Loucy (cell line): Measurements from ENCODE around the gene TMEM178B.

ENCODE experiments used
- H2AFZ ChIP-seq: fragments of 200-600 bp; sonication (generic); 2 replicates; pipeline ENCODE4 v1.6.0; 2016; ENCODE audit warnings: antibody characterized with exemption, mild to moderate bottlenecking, low read length, moderate library complexity
- H3F3A ChIP-seq: fragments of 200-600 bp; 2 replicates; pipeline ENCODE4 v1.6.0; 2016; ENCODE audit warnings: antibody characterized with exemption, low read depth, mild to moderate bottlenecking
- H3K27me3 ChIP-seq: fragments of 200-600 bp; sonication (generic); 2 replicates; pipeline ENCODE4 v1.6.1; 2014; ENCODE audit warnings: low read length, mild to moderate bottlenecking; ENCODE audit not compliant: insufficient read depth, poor library complexity, severe bottlenecking
- H3K36me3 ChIP-seq: fragments of 200-600 bp; sonication (generic); 2 replicates; pipeline ENCODE4 v1.6.1; 2016; ENCODE audit warnings: low read length; ENCODE audit not compliant: insufficient read depth
- H3K4me1 ChIP-seq: fragments of 200-600 bp; sonication (generic); 2 replicates; pipeline ENCODE4 v1.5.1; 2014; ENCODE audit warnings: low read length, mild to moderate bottlenecking; ENCODE audit not compliant: insufficient read depth, poor library complexity, severe bottlenecking
- H3K4me2 ChIP-seq: fragments of 200-600 bp; sonication (generic); 2 replicates; pipeline ENCODE4 v1.6.0; 2014; ENCODE audit warnings: antibody characterized with exemption, low read length, low read depth, mild to moderate bottlenecking; ENCODE audit not compliant: poor library complexity, severe bottlenecking
- H3K4me3 ChIP-seq: fragments of 200-600 bp; sonication (generic); 2 replicates; pipeline ENCODE4 v1.5.1; 2014; ENCODE audit warnings: low read length, mild to moderate bottlenecking, mixed read lengths; ENCODE audit not compliant: poor library complexity, severe bottlenecking
- H3K79me2 ChIP-seq: fragments of 200-600 bp; sonication (generic); 2 replicates; pipeline ENCODE4 v1.6.1; 2014; ENCODE audit warnings: low read length; ENCODE audit not compliant: insufficient read depth
- H3K9ac ChIP-seq: fragments of 200-600 bp; sonication (generic); 2 replicates; pipeline ENCODE4 v1.6.0; 2014; ENCODE audit warnings: mild to moderate bottlenecking, low read depth, low read length, moderate library complexity; ENCODE audit not compliant: poor library complexity, severe bottlenecking
- H3K9me2 ChIP-seq: fragments of 200-600 bp; sonication (generic); replicated peaks from 2 replicates; pipeline ENCODE4 v1.6.1; 2016; ENCODE audit warnings: low read depth, low read length, mixed read lengths
- H3K9me3 ChIP-seq: fragments of 200-600 bp; sonication (generic); 2 replicates; pipeline ENCODE4 v1.6.1; 2014; ENCODE audit warnings: mild to moderate bottlenecking, antibody characterized with exemption, low read length, low read depth; ENCODE audit not compliant: insufficient read depth
- H4K20me1 ChIP-seq: fragments of 200-600 bp; sonication (generic); 2 replicates; pipeline ENCODE4 v1.6.0; 2014; ENCODE audit warnings: antibody characterized with exemption, low read length, mild to moderate bottlenecking; ENCODE audit not compliant: insufficient read depth, poor library complexity, severe bottlenecking
- EZH2phosphoT487 ChIP-seq: fragments of 200-600 bp; IDR thresholded peaks from 2 replicates; pipeline ENCODE4 v1.6.1; 2018; ENCODE audit warnings: antibody characterized with exemption, mild to moderate bottlenecking, moderate library complexity, borderline replicate concordance
- TF ChIP-seq, protein P1 (sequence below): fragments of 200-600 bp; sonication (generic); conservative IDR thresholded peaks from 2 replicates; pipeline ENCODE4 v1.5.1; 2014; ENCODE audit warnings: mild to moderate bottlenecking, antibody characterized with exemption, low read length

The TMEM178B gene

DNA sequence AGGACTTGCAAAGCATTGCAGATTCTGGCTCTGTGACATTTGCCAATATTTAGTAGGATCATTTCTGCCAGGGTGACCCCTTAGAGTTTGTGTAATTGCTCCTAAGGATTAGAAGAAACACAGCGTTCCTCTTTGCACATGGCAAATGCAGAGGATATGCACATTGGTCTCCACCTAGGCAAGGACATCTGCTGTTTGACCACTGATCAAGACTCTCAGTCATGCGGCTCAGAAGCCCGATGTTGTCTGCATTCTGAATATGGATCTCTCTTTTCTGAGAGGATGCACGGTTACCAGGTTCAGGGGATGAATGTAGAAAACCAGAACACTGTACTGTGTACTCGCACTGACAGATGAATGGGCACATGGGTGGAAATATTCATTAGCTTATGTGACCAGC is 296.8 kb downstream of the TMEM178B start:
- H3K9me2 ChIP-seq = no peaks in the 10 kb centered on the region
- no peak overlapping the region for H3K4me2 ChIP-seq
- no peaks in the 10 kb centered on the region for H3K79me2 ChIP-seq
- no peaks in the 10 kb centered on the region for H3K36me3 ChIP-seq
- H2AFZ ChIP-seq = no peak overlapping the region
- no peaks in the 10 kb centered on the region for H4K20me1 ChIP-seq
- H3K9ac ChIP-seq = no peak overlapping the region
- TF ChIP-seq, protein P1, sequence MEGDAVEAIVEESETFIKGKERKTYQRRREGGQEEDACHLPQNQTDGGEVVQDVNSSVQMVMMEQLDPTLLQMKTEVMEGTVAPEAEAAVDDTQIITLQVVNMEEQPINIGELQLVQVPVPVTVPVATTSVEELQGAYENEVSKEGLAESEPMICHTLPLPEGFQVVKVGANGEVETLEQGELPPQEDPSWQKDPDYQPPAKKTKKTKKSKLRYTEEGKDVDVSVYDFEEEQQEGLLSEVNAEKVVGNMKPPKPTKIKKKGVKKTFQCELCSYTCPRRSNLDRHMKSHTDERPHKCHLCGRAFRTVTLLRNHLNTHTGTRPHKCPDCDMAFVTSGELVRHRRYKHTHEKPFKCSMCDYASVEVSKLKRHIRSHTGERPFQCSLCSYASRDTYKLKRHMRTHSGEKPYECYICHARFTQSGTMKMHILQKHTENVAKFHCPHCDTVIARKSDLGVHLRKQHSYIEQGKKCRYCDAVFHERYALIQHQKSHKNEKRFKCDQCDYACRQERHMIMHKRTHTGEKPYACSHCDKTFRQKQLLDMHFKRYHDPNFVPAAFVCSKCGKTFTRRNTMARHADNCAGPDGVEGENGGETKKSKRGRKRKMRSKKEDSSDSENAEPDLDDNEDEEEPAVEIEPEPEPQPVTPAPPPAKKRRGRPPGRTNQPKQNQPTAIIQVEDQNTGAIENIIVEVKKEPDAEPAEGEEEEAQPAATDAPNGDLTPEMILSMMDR = no peak
- TF ChIP-seq EZH2phosphoT487 = no peak
- no peaks in the 10 kb centered on the region for H3K4me1 ChIP-seq
- H3K27me3 ChIP-seq = no peaks in the 10 kb centered on the region
- H3K9me3 ChIP-seq = no peaks in the 10 kb centered on the region
- H3F3A ChIP-seq = no peaks in the 10 kb centered on the region
- H3K4me3 ChIP-seq = no peak overlapping the region

DNA sequence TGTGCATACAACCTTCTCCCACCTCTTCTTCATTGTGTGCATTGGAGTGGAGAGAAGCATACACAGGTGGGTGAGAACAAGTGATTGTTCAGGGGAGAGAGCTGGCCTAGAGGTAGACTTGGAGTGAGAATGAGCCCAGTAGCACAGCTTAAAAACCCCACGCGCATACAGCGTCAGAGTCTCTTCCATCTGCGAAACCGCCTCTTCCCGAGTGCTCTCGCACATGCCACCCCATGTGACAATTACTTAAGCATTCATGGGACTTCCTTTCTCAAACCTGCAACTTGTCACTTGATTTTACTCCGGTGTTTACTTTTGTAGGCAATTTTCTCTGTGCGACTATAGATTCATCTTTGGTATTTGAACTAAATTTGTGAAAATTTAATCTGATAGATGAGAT is 300.6 kb downstream of the TMEM178B start:
- Histone ChIP-seq H3K27me3 (peaks cover 2% of the 10 kb centered on the region), H3K79me2 (no peaks in the 10 kb centered on the region), H3K36me3 (no peaks in the 10 kb centered on the region), H3K9me3 (no peaks in the 10 kb centered on the region), H2AFZ (no peak overlapping the region), H3K9ac (no peak overlapping the region), H4K20me1 (no peaks in the 10 kb centered on the region), H3F3A (no peaks in the 10 kb centered on the region), H3K4me2 (no peak overlapping the region), H3K4me3 (no peak overlapping the region), H3K9me2 (no peaks in the 10 kb centered on the region), H3K4me1 (no peaks in the 10 kb centered on the region)
- TF ChIP-seq, protein P1 = no peak
- no peak for TF ChIP-seq EZH2phosphoT487

DNA sequence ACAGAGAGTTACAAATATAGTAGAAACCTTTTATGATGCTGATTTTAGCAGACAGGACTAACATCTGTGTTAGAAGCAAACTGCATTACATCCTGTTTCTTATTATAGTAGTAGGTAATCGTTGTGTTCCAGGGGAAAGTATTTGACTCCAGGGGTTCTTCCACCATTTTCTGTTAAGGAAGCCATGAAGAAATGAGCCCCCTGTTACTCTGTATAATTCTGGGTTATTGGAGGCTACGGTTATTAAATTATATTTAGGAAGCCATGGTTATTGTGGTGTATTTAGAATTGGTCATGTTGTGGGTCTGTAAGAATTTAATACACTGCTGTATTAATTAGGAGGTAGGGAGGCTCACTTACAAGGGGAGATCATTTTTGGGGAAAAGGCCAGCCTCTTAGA is 301.6 kb downstream of the TMEM178B start:
- H3K79me2 ChIP-seq = no peaks in the 10 kb centered on the region
- H3K9me3 ChIP-seq = no peaks in the 10 kb centered on the region
- no peak overlapping the region for H3K9ac ChIP-seq
- no peak for TF ChIP-seq EZH2phosphoT487
- TF ChIP-seq, protein P1 = no peak
- no peaks in the 10 kb centered on the region for H3K4me1 ChIP-seq
- no peaks in the 10 kb centered on the region for H4K20me1 ChIP-seq
- H3K27me3 ChIP-seq = peaks cover 3% of the 10 kb centered on the region
- no peak overlapping the region for H3K4me2 ChIP-seq
- no peaks in the 10 kb centered on the region for H3K9me2 ChIP-seq
- H3F3A ChIP-seq = no peaks in the 10 kb centered on the region
- H3K36me3 ChIP-seq = no peaks in the 10 kb centered on the region
- H2AFZ ChIP-seq = no peak overlapping the region
- no peak overlapping the region for H3K4me3 ChIP-seq
